Nephron (organoid): ENCODE data around the gene ZC3H7A.

ENCODE experiments used
- H3K27ac Mint-ChIP-seq, 3 experiments: 2 replicates each; pipeline ENCODE4 v1.8.0; 2020; ENCODE audit warnings: mixed read lengths in 3 of 3, mild to moderate bottlenecking in 2 of 3, moderate library complexity in 1 of 3
- H3K27me3 Mint-ChIP-seq: 2 replicates; pipeline ENCODE4 v1.8.0; 2021; ENCODE audit warnings: low read depth, mild to moderate bottlenecking, moderate library complexity, mixed read lengths
- H3K36me3 Mint-ChIP-seq: 2 replicates; pipeline ENCODE4 v1.8.0; 2020; ENCODE audit warnings: low read depth, mixed read lengths
- H3K4me1 Mint-ChIP-seq: 2 replicates; pipeline ENCODE4 v1.8.0; 2020; ENCODE audit warnings: mixed read lengths
- H3K4me3 Mint-ChIP-seq, 3 experiments: 2 replicates each; pipeline ENCODE4 v1.8.0; 2020; ENCODE audit warnings: mild to moderate bottlenecking in 3 of 3, mixed read lengths in 3 of 3, moderate library complexity in 2 of 3
- H3K9me3 Mint-ChIP-seq: 2 replicates; pipeline ENCODE4 v1.8.0; 2020; ENCODE audit warnings: mixed read lengths
- TF ChIP-seq, protein P1 (sequence below), 3 experiments: fragments of 200-600 bp; sonication (generic); IDR thresholded peaks; one replicate each; pipeline ENCODE4 v1.5.0; 2021; ENCODE audit warnings: antibody characterized with exemption in 3 of 3; ENCODE audit not compliant: unreplicated experiment in 3 of 3

ZC3H7A gene

DNA sequence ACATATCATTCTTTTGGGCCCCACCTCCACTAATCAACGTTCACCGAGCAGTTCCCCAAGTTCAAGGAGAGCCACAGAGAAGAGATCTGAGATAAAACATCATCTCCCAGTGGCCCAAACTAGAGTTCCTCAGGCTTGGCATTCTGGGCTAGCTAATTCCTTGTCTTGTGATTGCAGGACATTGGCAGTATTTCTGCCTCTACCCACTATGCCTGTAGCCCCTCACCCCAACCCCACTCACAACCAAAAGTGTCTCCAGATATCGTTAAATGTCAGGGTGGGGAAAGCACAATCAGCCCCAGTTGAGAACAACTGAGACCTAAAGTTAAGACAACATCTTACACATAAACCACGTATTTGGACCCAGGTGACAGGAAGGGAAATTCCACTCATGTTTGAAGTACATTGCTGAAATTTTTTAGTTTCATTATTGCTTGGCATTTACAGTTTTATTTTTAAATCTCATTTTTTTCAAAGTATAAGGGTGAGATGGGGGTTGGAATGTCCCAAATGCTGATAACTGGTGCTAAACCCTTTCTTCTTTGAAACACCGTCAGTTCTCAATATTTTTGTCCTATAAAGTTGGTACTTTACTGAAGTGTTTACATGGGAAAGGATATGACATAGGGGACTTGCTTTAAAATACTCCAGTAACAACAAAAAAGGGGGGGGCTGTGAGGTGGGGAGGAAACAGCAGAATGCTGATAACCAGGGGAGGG is 13.6 kb downstream of the ZC3H7A start:
- H3K4me1 Mint-ChIP-seq: peaks cover 50% of the 10 kb centered on the region
- no peaks in the 10 kb centered on the region for H3K9me3 Mint-ChIP-seq
- TF ChIP-seq, protein P1, sequence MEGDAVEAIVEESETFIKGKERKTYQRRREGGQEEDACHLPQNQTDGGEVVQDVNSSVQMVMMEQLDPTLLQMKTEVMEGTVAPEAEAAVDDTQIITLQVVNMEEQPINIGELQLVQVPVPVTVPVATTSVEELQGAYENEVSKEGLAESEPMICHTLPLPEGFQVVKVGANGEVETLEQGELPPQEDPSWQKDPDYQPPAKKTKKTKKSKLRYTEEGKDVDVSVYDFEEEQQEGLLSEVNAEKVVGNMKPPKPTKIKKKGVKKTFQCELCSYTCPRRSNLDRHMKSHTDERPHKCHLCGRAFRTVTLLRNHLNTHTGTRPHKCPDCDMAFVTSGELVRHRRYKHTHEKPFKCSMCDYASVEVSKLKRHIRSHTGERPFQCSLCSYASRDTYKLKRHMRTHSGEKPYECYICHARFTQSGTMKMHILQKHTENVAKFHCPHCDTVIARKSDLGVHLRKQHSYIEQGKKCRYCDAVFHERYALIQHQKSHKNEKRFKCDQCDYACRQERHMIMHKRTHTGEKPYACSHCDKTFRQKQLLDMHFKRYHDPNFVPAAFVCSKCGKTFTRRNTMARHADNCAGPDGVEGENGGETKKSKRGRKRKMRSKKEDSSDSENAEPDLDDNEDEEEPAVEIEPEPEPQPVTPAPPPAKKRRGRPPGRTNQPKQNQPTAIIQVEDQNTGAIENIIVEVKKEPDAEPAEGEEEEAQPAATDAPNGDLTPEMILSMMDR (IDR thresholded peaks at IDR 0.05; ENCODE audit: unreplicated experiment in 3 of 3): no peak
- peaks cover 27% of the 10 kb centered on the region for H3K36me3 Mint-ChIP-seq
- peaks cover 3% of the 10 kb centered on the region for H3K27me3 Mint-ChIP-seq
- peak overlapping the region in 2 of 3 experiments; percentile 51 to 60 for H3K4me3 Mint-ChIP-seq
- peak overlapping the region; percentile 89 to 98 (median 98) for H3K27ac Mint-ChIP-seq

DNA sequence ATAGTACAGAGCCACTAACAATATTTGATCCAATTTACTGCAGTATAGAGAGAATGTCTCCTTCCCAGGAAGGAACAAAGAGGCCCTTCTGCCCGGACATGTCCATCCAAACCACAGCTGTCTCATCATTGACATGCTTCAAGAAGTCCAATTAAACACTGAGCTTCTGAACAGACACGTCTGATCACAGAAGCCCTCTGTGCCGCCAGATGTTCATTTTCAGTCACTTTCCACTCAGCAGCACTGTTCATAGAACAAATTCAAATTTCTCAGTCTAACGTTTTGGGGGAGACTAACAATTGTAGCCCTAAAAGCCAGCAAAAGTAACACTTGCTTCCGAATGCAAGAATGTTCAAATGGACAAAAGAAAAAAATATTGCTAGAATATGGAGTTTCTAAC is 15.3 kb downstream of the ZC3H7A start:
- H3K4me3 Mint-ChIP-seq: peak overlapping the region in 2 of 3 experiments; percentile 11 to 57
- TF ChIP-seq, protein P1 (IDR thresholded peaks at IDR 0.05; ENCODE audit: unreplicated experiment in 3 of 3): no peak
- H3K9me3 Mint-ChIP-seq: no peaks in the 10 kb centered on the region
- H3K27me3 Mint-ChIP-seq: peaks cover 3% of the 10 kb centered on the region
- peaks cover 24% of the 10 kb centered on the region for H3K36me3 Mint-ChIP-seq
- peaks cover 42% of the 10 kb centered on the region for H3K4me1 Mint-ChIP-seq
- H3K27ac Mint-ChIP-seq: peak overlapping the region; percentile 90 to 98 (median 92)

DNA sequence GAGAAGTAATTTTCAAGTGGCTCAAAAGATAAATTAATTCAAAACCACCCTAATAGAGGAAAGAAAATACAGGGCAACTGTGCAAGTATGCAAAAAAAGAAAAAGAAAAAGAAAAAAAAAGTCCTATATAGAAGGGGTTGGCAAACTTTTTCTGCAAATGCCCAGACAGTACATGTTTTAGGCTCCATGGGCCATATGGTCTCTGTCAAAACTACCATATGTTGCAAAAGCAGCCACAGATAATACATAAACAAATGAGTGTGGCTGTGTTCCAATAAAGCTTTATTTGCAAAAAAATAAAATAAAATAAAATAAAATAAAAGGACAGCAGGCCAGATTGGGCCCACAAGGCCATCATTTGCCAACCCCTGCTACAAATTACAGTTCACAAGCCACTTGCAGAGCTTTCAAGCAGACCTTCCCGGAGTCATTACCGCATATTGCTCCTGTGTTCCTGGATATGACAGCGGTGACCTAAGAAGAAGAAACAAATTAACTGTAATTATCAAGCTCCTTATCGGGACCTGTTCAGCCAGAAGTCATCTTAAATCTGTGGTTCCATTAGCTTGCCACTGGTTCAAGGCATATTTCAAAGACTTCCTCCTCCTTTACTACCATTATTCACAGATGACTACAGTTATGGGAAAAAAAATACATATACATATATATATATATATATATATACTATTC is 15.9 kb downstream of the ZC3H7A start:
- peak overlapping the region in 1 of 3 experiments; percentile 56 for H3K4me3 Mint-ChIP-seq
- H3K27me3 Mint-ChIP-seq: peaks cover 3% of the 10 kb centered on the region
- peak overlapping the region; percentile 90 to 98 (median 92) for H3K27ac Mint-ChIP-seq
- H3K4me1 Mint-ChIP-seq: peaks cover 36% of the 10 kb centered on the region
- H3K9me3 Mint-ChIP-seq: no peaks in the 10 kb centered on the region
- H3K36me3 Mint-ChIP-seq: peaks cover 30% of the 10 kb centered on the region
- TF ChIP-seq, protein P1 (IDR thresholded peaks at IDR 0.05; ENCODE audit: unreplicated experiment in 3 of 3): no peak

DNA sequence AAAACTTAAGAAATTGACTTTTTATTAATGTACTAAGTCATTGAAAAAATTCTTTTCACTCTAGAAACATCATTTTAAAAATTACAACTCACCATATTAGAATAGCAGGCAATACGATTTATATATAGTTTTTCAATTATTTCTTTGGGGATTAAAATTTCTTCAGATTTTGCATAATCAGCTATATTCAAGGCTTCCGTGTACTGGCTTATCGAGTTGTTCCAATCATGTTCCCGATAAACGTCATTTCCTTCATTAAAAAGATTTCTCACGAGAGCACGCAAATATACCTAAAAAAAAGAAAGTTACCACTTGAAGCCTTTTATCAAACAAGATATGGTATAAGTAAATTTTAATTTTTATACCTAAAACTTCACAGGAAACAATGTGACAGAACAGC is 18.0 kb downstream of the ZC3H7A start:
- H3K4me3 Mint-ChIP-seq: no peak overlapping the region
- peaks cover 3% of the 10 kb centered on the region for H3K27me3 Mint-ChIP-seq

DNA sequence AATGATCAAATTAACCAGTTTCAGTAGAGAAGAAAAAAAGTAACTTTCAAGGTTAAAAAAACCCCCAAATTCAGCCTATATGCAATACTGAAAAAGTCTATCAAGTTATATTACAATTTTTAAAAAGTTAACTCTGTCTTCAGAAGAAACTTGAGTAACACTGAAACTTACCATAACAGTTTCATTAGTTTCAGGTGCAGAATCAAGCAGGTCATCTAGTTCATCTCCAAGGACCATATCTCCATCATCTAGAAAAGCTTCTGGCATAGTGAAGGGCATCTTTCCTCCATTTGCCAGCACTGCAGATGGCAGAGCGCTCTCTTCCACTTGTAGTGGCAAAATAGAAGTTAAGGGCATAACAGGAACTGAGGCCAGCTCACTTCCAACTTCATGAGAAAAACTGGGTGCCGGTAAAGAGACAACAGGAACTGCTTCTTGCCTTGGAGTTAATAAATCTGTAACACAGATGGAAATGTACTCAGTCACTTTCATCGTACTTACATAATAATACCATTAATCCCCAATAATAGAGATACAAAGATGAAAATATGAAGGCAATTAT is 22.9 kb downstream of the ZC3H7A start:
- Mint-ChIP-seq H3K4me1 (no peaks in the 10 kb centered on the region), H3K36me3 (peaks cover 57% of the 10 kb centered on the region), H3K9me3 (no peaks in the 10 kb centered on the region), H3K27ac (no peak overlapping the region), H3K4me3 (no peak overlapping the region), H3K27me3 (no peaks in the 10 kb centered on the region)
- TF ChIP-seq, protein P1 (IDR thresholded peaks at IDR 0.05; ENCODE audit: unreplicated experiment in 3 of 3): no peak

More for the DNA sequence above, 18.0 kb downstream of the ZC3H7A start:
- Mint-ChIP-seq H3K4me1 (peaks cover 35% of the 10 kb centered on the region), H3K9me3 (no peaks in the 10 kb centered on the region), H3K27ac (no peak overlapping the region), H3K36me3 (peaks cover 41% of the 10 kb centered on the region)
- TF ChIP-seq, protein P1 (IDR thresholded peaks at IDR 0.05; ENCODE audit: unreplicated experiment in 3 of 3): no peak
